Right lobe of liver (tissue), 4 donors: ENCODE measurements around the gene PYCARD.

Experiments used
- POLR2A ChIP-seq: fragments of 450-650 bp; IDR thresholded peaks from one replicate; pipeline ENCODE4 v1.6.1; 2017; ENCODE audit warnings: antibody characterized with exemption, mild to moderate bottlenecking
- TF ChIP-seq, protein P1 (sequence below), 4 donors: fragments of 200-600 bp in 3 of 4; fragments of 450-650 bp in 1 of 4; IDR thresholded peaks; one replicate each; pipeline versions ENCODE4 v1.5.1 to v1.8.0; 2016 to 2022; ENCODE audit warnings: antibody characterized with exemption in 4 of 4, mild to moderate bottlenecking in 2 of 4
- donor health status: DM: no; HTN: no; CAD: no.
- donor health status: DM: no; HTN: no; CAD: no.
- donor health status: DM: no; HTN: yes; CAD: no.

DNA sequence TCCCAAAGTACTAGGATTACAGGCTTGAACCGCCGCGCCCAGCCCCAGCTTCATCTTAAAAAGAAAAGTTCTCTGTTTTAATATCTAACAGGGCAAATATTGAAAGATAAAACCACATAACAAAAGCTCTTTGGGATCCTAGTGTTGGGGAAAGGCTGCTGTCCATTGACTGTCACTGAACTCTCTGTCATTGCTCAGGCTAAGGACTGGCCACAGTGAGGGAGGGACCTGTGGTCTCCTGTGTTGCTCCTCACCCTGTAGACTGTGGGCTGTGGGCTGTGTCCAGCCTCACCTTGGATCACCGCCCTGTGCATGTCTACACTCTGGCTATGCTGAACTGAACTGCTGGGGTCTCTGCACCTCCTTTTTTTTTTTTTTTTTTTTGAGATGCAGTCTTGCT, 25.6 kb upstream of the PYCARD start:
- TF ChIP-seq, protein P1, sequence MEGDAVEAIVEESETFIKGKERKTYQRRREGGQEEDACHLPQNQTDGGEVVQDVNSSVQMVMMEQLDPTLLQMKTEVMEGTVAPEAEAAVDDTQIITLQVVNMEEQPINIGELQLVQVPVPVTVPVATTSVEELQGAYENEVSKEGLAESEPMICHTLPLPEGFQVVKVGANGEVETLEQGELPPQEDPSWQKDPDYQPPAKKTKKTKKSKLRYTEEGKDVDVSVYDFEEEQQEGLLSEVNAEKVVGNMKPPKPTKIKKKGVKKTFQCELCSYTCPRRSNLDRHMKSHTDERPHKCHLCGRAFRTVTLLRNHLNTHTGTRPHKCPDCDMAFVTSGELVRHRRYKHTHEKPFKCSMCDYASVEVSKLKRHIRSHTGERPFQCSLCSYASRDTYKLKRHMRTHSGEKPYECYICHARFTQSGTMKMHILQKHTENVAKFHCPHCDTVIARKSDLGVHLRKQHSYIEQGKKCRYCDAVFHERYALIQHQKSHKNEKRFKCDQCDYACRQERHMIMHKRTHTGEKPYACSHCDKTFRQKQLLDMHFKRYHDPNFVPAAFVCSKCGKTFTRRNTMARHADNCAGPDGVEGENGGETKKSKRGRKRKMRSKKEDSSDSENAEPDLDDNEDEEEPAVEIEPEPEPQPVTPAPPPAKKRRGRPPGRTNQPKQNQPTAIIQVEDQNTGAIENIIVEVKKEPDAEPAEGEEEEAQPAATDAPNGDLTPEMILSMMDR (IDR thresholded peaks at IDR 0.05) = no peak
- no peak for TF ChIP-seq POLR2A
